ENCODE results near the gene MRPS10.

- TF ChIP-seq CTCF (IDR thresholded peaks at IDR 0.05; ENCODE audit: low read depth, low read length) (peak; percentile 73), EZH2phosphoT487 (IDR thresholded peaks at IDR 0.05; ENCODE audit: low read depth) (no peak)
Measured at GRCh38 chr6:42260972-42261371, 43.3 kb upstream of the MRPS10 start.
